ENCODE data around the gene ATG14.
A peak's percentile ranks its signal among the peaks of the same experiment; 100 is the strongest.

ATG14 gene

GRCh38 chr14:55381040-55381439 is 30.6 kb downstream of the ATG14 start:
- Histone ChIP-seq H3K79me2 (ENCODE audit: insufficient read depth, low read length) (no peaks in the 10 kb centered on the region), H3K9me2 (replicated peaks; ENCODE audit: low read depth, low read length) (no peaks in the 10 kb centered on the region), H3F3A (ENCODE audit: low read depth) (no peaks in the 10 kb centered on the region), H4K20me1 (ENCODE audit: insufficient read depth, low read length, poor library complexity, severe bottlenecking) (no peaks in the 10 kb centered on the region), H3K27me3 (ENCODE audit: insufficient read depth, low read length, poor library complexity, severe bottlenecking) (no peaks in the 10 kb centered on the region), H3K9ac (ENCODE audit: low read depth, low read length, poor library complexity, severe bottlenecking) (no peak overlapping the region), H3K4me1 (ENCODE audit: insufficient read depth, low read length, poor library complexity, severe bottlenecking) (no peaks in the 10 kb centered on the region), H3K36me3 (ENCODE audit: insufficient read depth, low read length) (peaks cover 31% of the 10 kb centered on the region; the same call in 1 of the 2 replicates), H3K4me3 (ENCODE audit: low read length, poor library complexity, severe bottlenecking) (no peak overlapping the region), H3K4me2 (ENCODE audit: low read depth, low read length, poor library complexity, severe bottlenecking) (no peak overlapping the region), H2AFZ (ENCODE audit: low read length) (no peak overlapping the region), H3K9me3 (ENCODE audit: insufficient read depth, low read depth, low read length) (no peaks in the 10 kb centered on the region)
- TF ChIP-seq EZH2phosphoT487 (IDR thresholded peaks at IDR 0.05; ENCODE audit: borderline replicate concordance), result no peak
- TF ChIP-seq CTCF (conservative IDR thresholded peaks at IDR 0.05; ENCODE audit: low read length), result no peak

- Histone ChIP-seq H4K20me1 (ENCODE audit: insufficient read depth, low read length, poor library complexity, severe bottlenecking) (no peaks in the 10 kb centered on the region), H3K27me3 (ENCODE audit: insufficient read depth, low read length, poor library complexity, severe bottlenecking) (no peaks in the 10 kb centered on the region), H3K36me3 (ENCODE audit: insufficient read depth, low read length) (peaks cover 32% of the 10 kb centered on the region; the same call in 1 of the 2 replicates), H3F3A (ENCODE audit: low read depth) (peaks cover 6% of the 10 kb centered on the region; the same call in 1 of the 2 replicates), H3K9ac (ENCODE audit: low read depth, low read length, poor library complexity, severe bottlenecking) (no peak overlapping the region), H3K9me3 (ENCODE audit: insufficient read depth, low read depth, low read length) (no peaks in the 10 kb centered on the region), H3K4me1 (ENCODE audit: insufficient read depth, low read length, poor library complexity, severe bottlenecking) (peaks cover 15% of the 10 kb centered on the region), H2AFZ (ENCODE audit: low read length) (no peak overlapping the region), H3K4me3 (ENCODE audit: low read length, poor library complexity, severe bottlenecking) (no peak overlapping the region), H3K79me2 (ENCODE audit: insufficient read depth, low read length) (no peaks in the 10 kb centered on the region), H3K4me2 (ENCODE audit: low read depth, low read length, poor library complexity, severe bottlenecking) (no peak overlapping the region), H3K9me2 (replicated peaks; ENCODE audit: low read depth, low read length) (no peaks in the 10 kb centered on the region)
- TF ChIP-seq CTCF (conservative IDR thresholded peaks at IDR 0.05; ENCODE audit: low read length) (peak; percentile 32), EZH2phosphoT487 (IDR thresholded peaks at IDR 0.05; ENCODE audit: borderline replicate concordance) (no peak)
Observed at GRCh38 chr14:55377236-55377635, 34.4 kb downstream of the ATG14 start.

GRCh38 chr14:55374771-55375170 is 36.9 kb downstream of the ATG14 start:
- no peaks in the 10 kb centered on the region for H3K9me2 ChIP-seq (replicated peaks; ENCODE audit: low read depth, low read length)
- peaks cover 15% of the 10 kb centered on the region for H3K4me1 ChIP-seq (ENCODE audit: insufficient read depth, low read length, poor library complexity, severe bottlenecking)
- peak overlapping the region; percentile 20 for H3K4me2 ChIP-seq (ENCODE audit: low read depth, low read length, poor library complexity, severe bottlenecking)
- H4K20me1 ChIP-seq (ENCODE audit: insufficient read depth, low read length, poor library complexity, severe bottlenecking), result no peaks in the 10 kb centered on the region
- H3K4me3 ChIP-seq (ENCODE audit: low read length, poor library complexity, severe bottlenecking), result no peak overlapping the region
- H3K9me3 ChIP-seq (ENCODE audit: insufficient read depth, low read depth, low read length), result no peaks in the 10 kb centered on the region
- no peaks in the 10 kb centered on the region for H3K79me2 ChIP-seq (ENCODE audit: insufficient read depth, low read length)
- peaks cover 10% of the 10 kb centered on the region; the same call in 1 of the 2 replicates for H3K36me3 ChIP-seq (ENCODE audit: insufficient read depth, low read length)
- H2AFZ ChIP-seq (ENCODE audit: low read length), result no peak overlapping the region
- TF ChIP-seq CTCF (conservative IDR thresholded peaks at IDR 0.05; ENCODE audit: low read length), result no peak
- no peak for TF ChIP-seq EZH2phosphoT487 (IDR thresholded peaks at IDR 0.05; ENCODE audit: borderline replicate concordance)
- no peaks in the 10 kb centered on the region for H3K27me3 ChIP-seq (ENCODE audit: insufficient read depth, low read length, poor library complexity, severe bottlenecking)
- H3K9ac ChIP-seq (ENCODE audit: low read depth, low read length, poor library complexity, severe bottlenecking), result no peak overlapping the region
- H3F3A ChIP-seq (ENCODE audit: low read depth), result peaks cover 6% of the 10 kb centered on the region; the same call in 1 of the 2 replicates
